Femur (tissue), 1 donor: ENCODE results near the gene UROS.

Experiments
- DNase-seq: peaks from one replicate; pipeline ENCODE4 v3.0.0-alpha.2; 2017

Gene UROS

GRCh38 chr10:125757742-125758141 lies 65.3 kb downstream of the UROS start:
- DNase-seq: no peak

GRCh38 chr10:125756853-125757487 lies 66.1 kb downstream of the UROS start:
- no peak for DNase-seq

GRCh38 chr10:125756196-125756595 lies 66.9 kb downstream of the UROS start:
- DNase-seq: no peak

- DNase-seq: no peak
Observed at GRCh38 chr10:125747417-125747816, 75.6 kb downstream of the UROS start.

- DNase-seq: no peak
Observed at GRCh38 chr10:125744909-125745308, 78.1 kb downstream of the UROS start.

GRCh38 chr10:125742465-125742864 lies 80.6 kb downstream of the UROS start:
- no peak for DNase-seq

- no peak for DNase-seq
Observed at GRCh38 chr10:125739994-125740679, 82.9 kb downstream of the UROS start.
